GM12878 (cell line): ENCODE results near the gene USH1C. TPM values are rescaled to one million over a fixed set of nuclear protein-coding genes. Genes with fewer than 3 reads are reported as not detected.

Experiments
- ATAC-seq: fragments of 200-7000 bp; cut with Tn5 transposase; 3 replicates; pipeline ENCODE4 v1.9.1; 2020; ENCODE audit warnings: mild to moderate bottlenecking, moderate library complexity
- BruUV-seq: library from RNA; stranded (reverse); fragments of 400-500 nt; replicated peaks from 2 replicates; lab custom pipeline; 2021; lab: Mats Ljungman, UMichigan
- CTCF ChIA-PET: fragments of 300-600 bp; sonication (Branson Sonifier 250); formaldehyde crosslinking; extraction: SDS; loops from one replicate; lab custom pipeline; 2021; ENCODE audit warnings: inconsistent platforms; lab: Yijun Ruan, JAX
- POLR2A ChIA-PET: fragments of 350-600 bp; formaldehyde crosslinking; extraction: SDS; loops from one replicate; lab custom pipeline; 2021; ENCODE audit warnings: inconsistent platforms; lab: Charles Lee
- RAD21 ChIA-PET: fragments of 300-600 bp; sonication (Branson Sonifier 250); formaldehyde crosslinking; loops from one replicate; lab custom pipeline; 2023; ENCODE audit warnings: antibody characterized with exemption; ENCODE audit not compliant: unreplicated experiment; lab: Charles Lee
- SMC1A ChIA-PET: fragments of 300-600 bp; sonication (Branson Sonifier 250); formaldehyde crosslinking; loops from one replicate; lab custom pipeline; 2023; ENCODE audit not compliant: unreplicated experiment, uncharacterized antibody; lab: Charles Lee
- DNase-seq: peaks from one replicate; pipeline ENCODE4 v3.0.0-alpha.2; 2011; ENCODE audit warnings: low read depth, low spot score
- FAIRE-seq: peaks from 3 replicates; lab custom pipeline; 2011; peaks lifted over from hg19 to GRCh38; lab: Jason Lieb, UNC
- H2AFZ ChIP-seq: 2 replicates; pipeline ENCODE4 v1.6.0; 2011; ENCODE audit warnings: low read depth, low read length, control low read depth; ENCODE audit not compliant: control insufficient read depth
- H3K27ac ChIP-seq: 2 replicates; pipeline ENCODE4 v1.5.1; 2011; ENCODE audit warnings: control low read depth; ENCODE audit not compliant: control insufficient read depth, insufficient read depth
- H3K27me3 ChIP-seq, 2 experiments: replicated peaks in 1 of 2; 2 replicates each; pipeline versions ENCODE4 v1.6.0 to v1.6.1; 2011; ENCODE audit warnings: low read length in 1 of 2; ENCODE audit not compliant: control insufficient read depth in 2 of 2, insufficient read depth in 2 of 2
- H3K36me3 ChIP-seq, 2 experiments: 2 replicates each; pipeline ENCODE4 v1.5.1; 2011; ENCODE audit warnings: low read length in 1 of 2; ENCODE audit not compliant: control insufficient read depth in 2 of 2, insufficient read depth in 2 of 2
- H3K4me1 ChIP-seq: 2 replicates; pipeline ENCODE4 v1.6.1; 2011; ENCODE audit warnings: mild to moderate bottlenecking, low read length, moderate library complexity, mixed read lengths; ENCODE audit not compliant: control insufficient read depth, insufficient read depth
- H3K4me2 ChIP-seq: 2 replicates; pipeline ENCODE4 v1.6.0; 2011; ENCODE audit warnings: control low read depth; ENCODE audit not compliant: control insufficient read depth, insufficient read depth
- H3K4me3 ChIP-seq: fragments of 200-600 bp; sonication (generic); 2 replicates; pipeline ENCODE4 v1.5.1; 2016
- H3K79me2 ChIP-seq: 2 replicates; pipeline ENCODE4 v1.6.0; 2011; ENCODE audit warnings: low read length; ENCODE audit not compliant: control insufficient read depth, insufficient read depth
- H3K9ac ChIP-seq: 2 replicates; pipeline ENCODE4 v1.8.0; 2011; ENCODE audit warnings: low read length, control low read depth, mixed read lengths; ENCODE audit not compliant: control insufficient read depth, insufficient read depth
- H3K9me3 ChIP-seq: replicated peaks from 3 replicates; pipeline ENCODE4 v1.5.1; 2011; ENCODE audit warnings: mild to moderate bottlenecking, low read length; ENCODE audit not compliant: control insufficient read depth, insufficient read depth
- H4K20me1 ChIP-seq: 2 replicates; pipeline ENCODE4 v1.6.0; 2011; ENCODE audit not compliant: control insufficient read depth, insufficient read depth
- BRCA1 ChIP-seq: IDR thresholded peaks from 2 replicates; pipeline ENCODE4 v1.6.1; 2011; ENCODE audit warnings: low read depth, low read length, improper control_type of control experiment
- CEBPB ChIP-seq, 2 experiments: fragments of 150-350 bp in 1 of 2; IDR thresholded peaks; 2 replicates each; pipeline ENCODE4 v1.6.1; 2012 to 2014; ENCODE audit warnings: low read depth in 2 of 2, low read length in 2 of 2, borderline replicate concordance in 1 of 2, inconsistent platforms in 1 of 2
- JUND ChIP-seq: IDR thresholded peaks from 2 replicates; pipeline ENCODE4 v1.6.1; 2012; ENCODE audit warnings: low read depth, mild to moderate bottlenecking, low read length, improper control_type of control experiment, moderate library complexity
- PAX8 ChIP-seq: fragments of 450-650 bp; IDR thresholded peaks from 2 replicates; pipeline ENCODE4 v1.6.1; 2017; ENCODE audit warnings: mild to moderate bottlenecking, moderate library complexity
- POLR2A ChIP-seq: IDR thresholded peaks from 2 replicates; pipeline ENCODE4 v1.6.1; 2011; ENCODE audit warnings: low read depth, mild to moderate bottlenecking, low read length
- ZBED1 ChIP-seq: IDR thresholded peaks from 2 replicates; pipeline ENCODE4 v1.6.1; 2016; ENCODE audit warnings: borderline replicate concordance
- WGBS: methylation state at CpG from one replicate; pipeline ENCODE4 v1.1.6; 2016; ENCODE audit warnings: low lambda C conversion rate; ENCODE audit not compliant: insufficient replicate concordance, insufficient coverage; ENCODE audit errors: missing lambda C conversion rate; 5-methylcytosine and 5-hydroxymethylcytosine counted together
- in situ Hi-C: fragments of 300-500 bp; cut with MboI; formaldehyde crosslinking; loops from 9 replicates; pipeline ENCODE4 v1.14.3; 2018; ENCODE audit warnings: mixed read lengths
- intact Hi-C: fragments of 100-400 bp; cut with micrococcal nuclease; formaldehyde crosslinking; loops from one replicate; pipeline ENCODE4 v1.14.2; 2022; ENCODE audit not compliant: unreplicated experiment
- polyA plus RNA-seq, 11 experiments: library from polyadenylated mRNA; depleted of rRNA in 4 of 11; unstranded in 6 of 11; stranded (reverse) in 5 of 11; fragments of >200 nt; fragmentation: Nextera tagmentation in 4 of 11; fragmentation: Illumina TruSeq in 1 of 11; extraction: Ambion mirVana in 4 of 11; extraction: Trizol in 1 of 11; gene quantifications; 1 replicate in 1 of 11; 2 replicates in 10 of 11; pipeline versions ENCODE4 v1.2.1 to v1.2.3, GENCODE V29; 2011 to 2016; ENCODE audit warnings: inconsistent platforms in 2 of 11, missing spikeins in 2 of 11, low read depth in 1 of 11
- total RNA-seq, 4 experiments: library from RNA; depleted of rRNA in 3 of 4; stranded (reverse); fragments of >200 nt in 3 of 4; fragmentation: Illumina TruSeq in 1 of 4; extraction: Trizol in 1 of 4; gene quantifications; 2 replicates each; pipeline versions ENCODE4 v1.2.1 to v1.2.3, GENCODE V29; 2013 to 2021
- TF ChIP-seq, protein P1 (sequence below): fragments of 450-650 bp; formaldehyde crosslinking; IDR thresholded peaks from 2 replicates; pipeline ENCODE4 v1.4.0; 2022; ENCODE audit warnings: mild to moderate bottlenecking, moderate library complexity
- TF ChIP-seq, protein P2 (sequence below): fragments of 450-650 bp; IDR thresholded peaks from 2 replicates; pipeline ENCODE4 v1.6.1; 2017; ENCODE audit warnings: antibody characterized with exemption, mild to moderate bottlenecking, moderate library complexity

USH1C gene
- total and polyA plus RNA-seq, 10 of the 15 experiments (the other 5 are each of a cell fraction or from before 2014, with no cell fraction given), result not detected

DNA sequence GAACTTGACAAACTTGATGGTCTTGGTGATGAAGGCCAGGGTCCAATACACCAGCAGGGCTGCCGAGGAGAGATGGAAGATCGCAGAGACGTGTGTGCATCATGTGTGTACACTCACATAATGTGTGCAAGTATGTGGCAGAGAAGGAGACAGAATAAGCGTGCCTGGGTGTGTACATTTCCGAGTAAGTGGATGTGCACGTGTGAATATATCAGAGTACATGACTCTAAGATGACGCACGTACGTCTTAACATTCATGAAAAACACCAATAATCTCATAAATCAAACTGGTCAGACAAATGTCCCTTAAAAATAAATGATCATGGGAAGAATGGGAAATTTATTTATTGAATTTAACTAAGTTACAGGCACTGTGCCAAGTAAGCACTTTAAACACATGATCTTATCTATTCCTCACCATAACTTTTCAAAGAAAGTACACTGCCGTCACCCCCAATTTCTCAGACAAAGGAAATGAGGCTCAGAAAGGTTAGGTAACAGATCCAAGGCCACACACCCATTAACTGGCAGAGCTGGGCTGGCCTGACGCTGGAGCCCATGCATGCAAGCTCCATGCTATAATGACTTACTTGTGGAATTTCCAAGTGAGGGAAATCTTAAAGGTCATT, 80.6 kb downstream of the USH1C start:
- ChIA-PET POLR2A (no interaction called here), SMC1A (no interaction called here)
- H4K20me1 ChIP-seq, result no peaks in the 10 kb centered on the region
- no peaks in the 10 kb centered on the region for H3K36me3 ChIP-seq
- no TSS peak for BruUV-seq
- no peaks in the 10 kb centered on the region; a peak in 2 of 4 replicates for H3K27me3 ChIP-seq
- H2AFZ ChIP-seq, result no peak overlapping the region
- no peak for TF ChIP-seq CEBPB (IDR thresholded peaks at IDR 0.05; ENCODE audit: borderline replicate concordance in 1 of 2, low read depth in 2 of 2, low read length in 2 of 2)
- no peak for TF ChIP-seq BRCA1
- no peak for TF ChIP-seq ZBED1
- TF ChIP-seq PAX8, result no peak
- TF ChIP-seq, protein P1, sequence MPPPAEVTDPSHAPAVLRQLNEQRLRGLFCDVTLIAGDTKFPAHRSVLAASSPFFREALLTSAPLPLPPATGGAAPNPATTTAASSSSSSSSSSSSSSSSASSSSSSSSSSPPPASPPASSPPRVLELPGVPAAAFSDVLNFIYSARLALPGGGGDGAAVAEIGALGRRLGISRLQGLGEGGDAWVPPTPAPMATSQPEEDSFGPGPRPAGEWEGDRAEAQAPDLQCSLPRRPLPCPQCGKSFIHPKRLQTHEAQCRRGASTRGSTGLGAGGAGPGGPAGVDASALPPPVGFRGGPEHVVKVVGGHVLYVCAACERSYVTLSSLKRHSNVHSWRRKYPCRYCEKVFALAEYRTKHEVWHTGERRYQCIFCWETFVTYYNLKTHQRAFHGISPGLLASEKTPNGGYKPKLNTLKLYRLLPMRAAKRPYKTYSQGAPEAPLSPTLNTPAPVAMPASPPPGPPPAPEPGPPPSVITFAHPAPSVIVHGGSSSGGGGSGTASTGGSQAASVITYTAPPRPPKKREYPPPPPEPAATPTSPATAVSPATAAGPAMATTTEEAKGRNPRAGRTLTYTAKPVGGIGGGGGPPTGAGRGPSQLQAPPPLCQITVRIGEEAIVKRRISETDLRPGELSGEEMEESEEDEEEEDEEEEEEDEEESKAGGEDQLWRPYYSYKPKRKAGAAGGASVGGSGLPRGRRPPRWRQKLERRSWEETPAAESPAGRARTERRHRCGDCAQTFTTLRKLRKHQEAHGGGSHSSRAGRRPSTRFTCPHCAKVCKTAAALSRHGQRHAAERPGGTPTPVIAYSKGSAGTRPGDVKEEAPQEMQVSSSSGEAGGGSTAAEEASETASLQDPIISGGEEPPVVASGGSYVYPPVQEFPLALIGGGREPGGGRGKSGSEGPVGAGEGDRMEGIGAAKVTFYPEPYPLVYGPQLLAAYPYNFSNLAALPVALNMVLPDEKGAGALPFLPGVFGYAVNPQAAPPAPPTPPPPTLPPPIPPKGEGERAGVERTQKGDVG (CRISPR knock-in tag), result no peak
- TF ChIP-seq, protein P2, sequence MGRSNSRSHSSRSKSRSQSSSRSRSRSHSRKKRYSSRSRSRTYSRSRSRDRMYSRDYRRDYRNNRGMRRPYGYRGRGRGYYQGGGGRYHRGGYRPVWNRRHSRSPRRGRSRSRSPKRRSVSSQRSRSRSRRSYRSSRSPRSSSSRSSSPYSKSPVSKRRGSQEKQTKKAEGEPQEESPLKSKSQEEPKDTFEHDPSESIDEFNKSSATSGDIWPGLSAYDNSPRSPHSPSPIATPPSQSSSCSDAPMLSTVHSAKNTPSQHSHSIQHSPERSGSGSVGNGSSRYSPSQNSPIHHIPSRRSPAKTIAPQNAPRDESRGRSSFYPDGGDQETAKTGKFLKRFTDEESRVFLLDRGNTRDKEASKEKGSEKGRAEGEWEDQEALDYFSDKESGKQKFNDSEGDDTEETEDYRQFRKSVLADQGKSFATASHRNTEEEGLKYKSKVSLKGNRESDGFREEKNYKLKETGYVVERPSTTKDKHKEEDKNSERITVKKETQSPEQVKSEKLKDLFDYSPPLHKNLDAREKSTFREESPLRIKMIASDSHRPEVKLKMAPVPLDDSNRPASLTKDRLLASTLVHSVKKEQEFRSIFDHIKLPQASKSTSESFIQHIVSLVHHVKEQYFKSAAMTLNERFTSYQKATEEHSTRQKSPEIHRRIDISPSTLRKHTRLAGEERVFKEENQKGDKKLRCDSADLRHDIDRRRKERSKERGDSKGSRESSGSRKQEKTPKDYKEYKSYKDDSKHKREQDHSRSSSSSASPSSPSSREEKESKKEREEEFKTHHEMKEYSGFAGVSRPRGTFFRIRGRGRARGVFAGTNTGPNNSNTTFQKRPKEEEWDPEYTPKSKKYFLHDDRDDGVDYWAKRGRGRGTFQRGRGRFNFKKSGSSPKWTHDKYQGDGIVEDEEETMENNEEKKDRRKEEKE, result no peak
- no peak for TF ChIP-seq POLR2A
- TF ChIP-seq JUND, result no peak
- TF ChIP-seq, all 136 proteins: peak for 0
- H3K4me1 ChIP-seq, result no peaks in the 10 kb centered on the region
- no peak for FAIRE-seq
- H3K79me2 ChIP-seq, result no peaks in the 10 kb centered on the region
- no peak overlapping the region for H3K4me2 ChIP-seq
- H3K9ac ChIP-seq, result no peak overlapping the region
- ChIA-PET CTCF (no interaction called here), RAD21 (no interaction called here)
- intact Hi-C loops (no loop called here), in situ Hi-C loops (no loop called here)
- DNase-seq, result no peak
- H3K9me3 ChIP-seq, result no peaks in the 10 kb centered on the region
- H3K27ac ChIP-seq, result no peak overlapping the region
- no peak for ATAC-seq
- no peak overlapping the region for H3K4me3 ChIP-seq
- WGBS, result 53% methylated on average over 11 of the region's 11 CpGs
